HCT116 (cell line): ENCODE data around the gene LRRK2. TPM values are rescaled to one million over a fixed set of nuclear protein-coding genes. Genes with fewer than 3 reads are reported as not detected.

Experiments used
- ATAC-seq: fragments of 200-7000 bp; cut with Tn5 transposase; 2 replicates; pipeline ENCODE4 v1.9.1; 2020; ENCODE audit warnings: mild to moderate bottlenecking, moderate library complexity
- BruUV-seq: library from RNA; stranded (reverse); fragments of 400-500 nt; replicated peaks from 2 replicates; lab custom pipeline; 2021; lab: Mats Ljungman, UMichigan
- CTCF ChIA-PET: fragments of 300-600 bp; sonication (Branson Sonifier 250); formaldehyde crosslinking; loops from one replicate; lab custom pipeline; 2021; ENCODE audit warnings: antibody characterized with exemption; lab: Charles Lee
- POLR2A ChIA-PET: fragments of 300-600, 350-600 bp; sonication (Branson Sonifier 250); formaldehyde crosslinking; loops from one replicate; lab custom pipeline; 2021; ENCODE audit warnings: antibody characterized with exemption; lab: Charles Lee
- RAD21 ChIA-PET, 2 experiments: fragments of 300-600 bp; sonication (Branson Sonifier 250); formaldehyde crosslinking; loops; one replicate each; lab custom pipeline; 2023; ENCODE audit warnings: low total read pairs in 2 of 2; ENCODE audit not compliant: uncharacterized antibody in 2 of 2, unreplicated experiment in 2 of 2, low non-redundant PET in 1 of 2; lab: Charles Lee
- DNase-seq: peaks from one replicate; pipeline ENCODE4 v3.0.0-alpha.2; 2010; ENCODE audit warnings: low read depth, low spot score
- H2AFZ ChIP-seq: fragments of 200-600 bp; shearing (Covaris generic), sonication (generic); 2 replicates; pipeline ENCODE4 v1.6.1; 2017; ENCODE audit warnings: low read depth, mixed run types, mixed read lengths, antibody characterized with exemption, low read length; ENCODE audit not compliant: poor library complexity, severe bottlenecking
- H3K27ac ChIP-seq: 2 replicates; pipeline ENCODE4 v1.5.1; 2012; ENCODE audit warnings: low read depth, low read length
- H3K27me3 ChIP-seq: fragments of 200-600 bp; sonication (generic); 2 replicates; pipeline ENCODE4 v1.6.1; 2016; ENCODE audit warnings: mixed run types, low read length, mixed read lengths; ENCODE audit not compliant: insufficient read depth
- H3K36me3 ChIP-seq, 2 experiments: fragments of 200-500 bp in 1 of 2; fragments of 200-600 bp in 1 of 2; sonication (Bioruptor generic) in 1 of 2; sonication (generic) in 1 of 2; 2 replicates each; pipeline versions ENCODE4 v1.5.1 to v1.6.1; 2014 to 2016; ENCODE audit warnings: low read length in 2 of 2, inconsistent platforms in 1 of 2, mixed read lengths in 1 of 2, mixed run types in 1 of 2; ENCODE audit not compliant: insufficient read depth in 2 of 2, control insufficient read depth in 1 of 2
- H3K4me1 ChIP-seq, 2 experiments: fragments of 200-600 bp in 1 of 2; sonication (generic) in 1 of 2; 2 replicates each; pipeline versions ENCODE4 v1.5.1 to v1.6.1; 2012 to 2017; ENCODE audit warnings: low read length in 2 of 2, inconsistent platforms in 1 of 2, mild to moderate bottlenecking in 1 of 2, mixed read lengths in 1 of 2, mixed run types in 1 of 2, moderate library complexity in 1 of 2; ENCODE audit not compliant: insufficient read depth in 2 of 2, control insufficient read depth in 1 of 2
- H3K4me2 ChIP-seq: fragments of 200-600 bp; sonication (generic); 2 replicates; pipeline ENCODE4 v1.6.1; 2017; ENCODE audit warnings: mixed run types, low read length, mixed read lengths
- H3K4me3 ChIP-seq, 2 experiments: fragments of 200-600 bp in 1 of 2; sonication (generic) in 1 of 2; replicated peaks in 1 of 2; 2 replicates each; pipeline ENCODE4 v1.5.1; 2011 to 2016; ENCODE audit warnings: low read length in 2 of 2, control low read depth in 1 of 2, low read depth in 1 of 2, mild to moderate bottlenecking in 1 of 2, mixed read lengths in 1 of 2, mixed run types in 1 of 2
- H3K79me2 ChIP-seq: fragments of 200-600 bp; sonication (generic); 2 replicates; pipeline ENCODE4 v1.6.1; 2017; ENCODE audit warnings: mild to moderate bottlenecking, mixed run types, low read length, moderate library complexity, mixed read lengths; ENCODE audit not compliant: insufficient read depth
- H3K9ac ChIP-seq: fragments of 200-600 bp; sonication (generic); 2 replicates; pipeline ENCODE4 v1.6.1; 2016; ENCODE audit warnings: low read length, mixed read lengths
- H3K9me2 ChIP-seq: fragments of 200-600 bp; sonication (generic), shearing (Covaris generic); 2 replicates; pipeline ENCODE4 v1.6.1; 2017; ENCODE audit warnings: mixed run types, mild to moderate bottlenecking, moderate library complexity; ENCODE audit not compliant: insufficient read depth
- H3K9me3 ChIP-seq, 2 experiments: fragments of 200-500 bp in 1 of 2; fragments of 200-600 bp in 1 of 2; sonication (Bioruptor generic) in 1 of 2; sonication (generic) in 1 of 2; 2 replicates each; pipeline ENCODE4 v1.6.1; 2014 to 2017; ENCODE audit warnings: low read length in 2 of 2, mixed read lengths in 2 of 2, inconsistent platforms in 1 of 2, low read depth in 1 of 2, mild to moderate bottlenecking in 1 of 2, mixed run types in 1 of 2, moderate library complexity in 1 of 2; ENCODE audit not compliant: control insufficient read depth in 1 of 2, insufficient read depth in 1 of 2
- H4K20me1 ChIP-seq: fragments of 200-600 bp; sonication (generic), shearing (Covaris generic); 2 replicates; pipeline ENCODE4 v1.6.1; 2017; ENCODE audit warnings: mixed run types, mild to moderate bottlenecking, moderate library complexity; ENCODE audit not compliant: insufficient read depth
- CBX3 ChIP-seq: IDR thresholded peaks from 2 replicates; pipeline ENCODE4 v1.6.1; 2012; ENCODE audit warnings: low read depth
- CEBPB ChIP-seq: IDR thresholded peaks from 2 replicates; pipeline ENCODE4 v1.6.1; 2012; ENCODE audit warnings: low read depth
- CTCF ChIP-seq, 3 experiments: fragments of 200-600 bp in 1 of 3; sonication (generic) in 1 of 3; IDR thresholded peaks in 2 of 3; conservative IDR thresholded peaks in 1 of 3; 2 replicates each; pipeline ENCODE4 v1.5.1; 2012 to 2017; ENCODE audit warnings: low read depth in 2 of 3, low read length in 2 of 3, antibody characterized with exemption in 1 of 3, borderline replicate concordance in 1 of 3, control low read depth in 1 of 3, mild to moderate bottlenecking in 1 of 3, mixed read lengths in 1 of 3, mixed run types in 1 of 3, moderate library complexity in 1 of 3; ENCODE audit not compliant: insufficient read depth in 1 of 3
- ELF1 ChIP-seq: IDR thresholded peaks from 2 replicates; pipeline ENCODE4 v1.6.1; 2012; ENCODE audit warnings: low read depth, borderline replicate concordance
- EZH2 ChIP-seq: fragments of 200-600 bp; sonication (generic); IDR thresholded peaks from 2 replicates; pipeline ENCODE4 v1.6.1; 2017; ENCODE audit warnings: antibody characterized with exemption, mixed run types
- EZH2phosphoT487 ChIP-seq: fragments of 200-600 bp; IDR thresholded peaks from 2 replicates; pipeline ENCODE4 v1.6.1; 2018; ENCODE audit warnings: antibody characterized with exemption, borderline replicate concordance
- FOSL1 ChIP-seq: IDR thresholded peaks from 2 replicates; pipeline ENCODE4 v1.6.1; 2012; ENCODE audit warnings: low read depth
- JUND ChIP-seq: IDR thresholded peaks from 2 replicates; pipeline ENCODE4 v1.6.1; 2012
- POLR2A ChIP-seq: IDR thresholded peaks from 2 replicates; pipeline ENCODE4 v1.7.0; 2011; ENCODE audit warnings: borderline replicate concordance; ENCODE audit not compliant: insufficient read depth, insufficient read length; ENCODE audit errors: extremely low read depth
- POLR2AphosphoS5 ChIP-seq: IDR thresholded peaks from 2 replicates; pipeline ENCODE4 v1.6.1; 2011; ENCODE audit warnings: mild to moderate bottlenecking, low read depth, low read length, moderate library complexity
- RAD21 ChIP-seq: IDR thresholded peaks from 2 replicates; pipeline ENCODE4 v1.6.1; 2012; ENCODE audit warnings: low read depth, mild to moderate bottlenecking
- REST ChIP-seq: IDR thresholded peaks from 2 replicates; pipeline ENCODE4 v1.6.1; 2012; ENCODE audit warnings: low read depth
- SIN3A ChIP-seq: IDR thresholded peaks from 2 replicates; pipeline ENCODE4 v1.6.1; 2012; ENCODE audit warnings: low read depth
- SP1 ChIP-seq: IDR thresholded peaks from 2 replicates; pipeline ENCODE4 v1.6.1; 2012; ENCODE audit warnings: low read depth
- SRF ChIP-seq: IDR thresholded peaks from 2 replicates; pipeline ENCODE4 v1.6.1; 2012; ENCODE audit warnings: low read depth
- TCF7L2 ChIP-seq: IDR thresholded peaks from 2 replicates; pipeline ENCODE4 v1.7.0; 2011; ENCODE audit warnings: borderline replicate concordance, inconsistent platforms; ENCODE audit not compliant: insufficient read depth, insufficient read length; ENCODE audit errors: extremely low read depth
- YY1 ChIP-seq: IDR thresholded peaks from 2 replicates; pipeline ENCODE4 v1.6.1; 2011; ENCODE audit warnings: low read length, low read depth, moderate library complexity, mild to moderate bottlenecking; ENCODE audit not compliant: insufficient replicate concordance; ENCODE audit errors: extremely low read depth
- ZBTB33 ChIP-seq: IDR thresholded peaks from 2 replicates; pipeline ENCODE4 v1.6.1; 2011; ENCODE audit warnings: mild to moderate bottlenecking, low read length, moderate library complexity; ENCODE audit not compliant: insufficient replicate concordance; ENCODE audit errors: extremely low read depth
- intact Hi-C: fragments of 100-400 bp; cut with micrococcal nuclease; formaldehyde crosslinking; loops from 2 replicates; pipeline ENCODE4 v1.10.0; 2022
- total RNA-seq: library from RNA; stranded (reverse); gene quantifications from one replicate; pipeline ENCODE4 v1.2.1, GENCODE V29; 2021; ENCODE audit not compliant: unreplicated experiment

The LRRK2 gene
- total RNA-seq, 1 experiment from 2014 or later = 0.20 TPM

GRCh38 chr12:40312982-40313576 is 88.3 kb downstream of the LRRK2 start:
- ChIA-PET CTCF (interaction anchor here (0.6 to 2.9 kb wide), 9 partner anchors 9 to 621 kb away, joined by 3 to 22 read pairs (median 4); no protein-coding TSS in a partner anchor), POLR2A (interaction anchor here (0.9 kb wide), 1 partner anchor 13 kb away, joined by 3 read pairs; no protein-coding TSS in a partner anchor), RAD21 (no interaction called here)
- ATAC-seq (no peak), DNase-seq (no peak)
- no peaks in the 10 kb centered on the region for H3K9me2 ChIP-seq
- no peaks in the 10 kb centered on the region for H3K9me3 ChIP-seq
- no peak overlapping the region for H3K4me3 ChIP-seq
- no peak overlapping the region for H3K4me2 ChIP-seq
- BruUV-seq = no TSS peak
- TF ChIP-seq ELF1 (no peak), POLR2A (no peak), YY1 (no peak), SIN3A (no peak), EZH2 (no peak), EZH2phosphoT487 (no peak), SRF (no peak), CTCF (IDR thresholded peaks at IDR 0.05 in 2 of 3, conservative IDR thresholded peaks at IDR 0.05 in 1 of 3; ENCODE audit: borderline replicate concordance in 1 of 3, insufficient read depth in 1 of 3, low read depth in 2 of 3, low read length in 2 of 3) (peak; percentile 34 to 64 (median 50); a peak in 5 of 6 replicates), SP1 (no peak), ZBTB33 (no peak), REST (no peak), CBX3 (no peak), TCF7L2 (no peak), RAD21 (peak; percentile 64), CEBPB (no peak), JUND (no peak), POLR2AphosphoS5 (no peak), FOSL1 (no peak)
- H3K9ac ChIP-seq = no peak overlapping the region
- no peaks in the 10 kb centered on the region for H3K79me2 ChIP-seq
- no peak overlapping the region for H3K27ac ChIP-seq
- peak overlapping the region; percentile 70 for H2AFZ ChIP-seq
- no peaks in the 10 kb centered on the region for H3K4me1 ChIP-seq
- intact Hi-C loops = loop anchor here (1.0 to 2.0 kb wide), 3 partner anchors 161 to 548 kb away; no protein-coding TSS in a partner anchor
- H4K20me1 ChIP-seq = no peaks in the 10 kb centered on the region
- no peaks in the 10 kb centered on the region for H3K27me3 ChIP-seq
- no peaks in the 10 kb centered on the region for H3K36me3 ChIP-seq
